ENCODE results near the gene GUCY2C.

The GUCY2C gene

GRCh38 chr12:14613718-14614117 lies 82.7 kb downstream of the GUCY2C start:
- peak overlapping the region; percentile 83 for H3K4me2 ChIP-seq (ENCODE audit: low read depth, low read length, poor library complexity, severe bottlenecking)
- H3F3A ChIP-seq (ENCODE audit: insufficient read depth): peaks cover 15% of the 10 kb centered on the region
- H3K36me3 ChIP-seq (ENCODE audit: low read length): no peaks in the 10 kb centered on the region
- peak overlapping the region; percentile 44 for H3K4me3 ChIP-seq (ENCODE audit: insufficient read depth, low read length, poor library complexity, severe bottlenecking)
- H3K9me2 ChIP-seq (replicated peaks; ENCODE audit: insufficient read depth, low read length): no peaks in the 10 kb centered on the region
- TF ChIP-seq EZH2phosphoT487 (conservative IDR thresholded peaks at IDR 0.05; ENCODE audit: low read length): no peak
- no peak for TF ChIP-seq CTCF (IDR thresholded peaks at IDR 0.05; ENCODE audit: insufficient read depth, low read length, poor library complexity, severe bottlenecking)
- H3K79me2 ChIP-seq (ENCODE audit: insufficient read depth, low read length): no peaks in the 10 kb centered on the region
- H3K9ac ChIP-seq (ENCODE audit: low read length): peak overlapping the region; percentile 50
- peak overlapping the region; percentile 59 for H2AFZ ChIP-seq (ENCODE audit: low read depth, low read length, severe bottlenecking)
- no peaks in the 10 kb centered on the region for H3K27me3 ChIP-seq (ENCODE audit: low read length)
- H4K20me1 ChIP-seq (ENCODE audit: low read depth, low read length): no peaks in the 10 kb centered on the region
- H3K27ac ChIP-seq (ENCODE audit: low read depth, low read length): peak overlapping the region; percentile 92
- no peaks in the 10 kb centered on the region for H3K9me3 ChIP-seq (ENCODE audit: insufficient read depth, low read length)

GRCh38 chr12:14612898-14613445 lies 83.4 kb downstream of the GUCY2C start:
- Histone ChIP-seq H3K27ac (ENCODE audit: low read depth, low read length) (peak overlapping the region; percentile 92), H3K9ac (ENCODE audit: low read length) (peak overlapping the region; percentile 36), H3K4me3 (ENCODE audit: insufficient read depth, low read length, poor library complexity, severe bottlenecking) (no peak overlapping the region), H3F3A (ENCODE audit: insufficient read depth) (peaks cover 15% of the 10 kb centered on the region), H3K79me2 (ENCODE audit: insufficient read depth, low read length) (no peaks in the 10 kb centered on the region), H3K9me3 (ENCODE audit: insufficient read depth, low read length) (no peaks in the 10 kb centered on the region), H3K27me3 (ENCODE audit: low read length) (no peaks in the 10 kb centered on the region), H4K20me1 (ENCODE audit: low read depth, low read length) (no peaks in the 10 kb centered on the region), H3K36me3 (ENCODE audit: low read length) (no peaks in the 10 kb centered on the region), H2AFZ (ENCODE audit: low read depth, low read length, severe bottlenecking) (peak overlapping the region; percentile 59), H3K9me2 (replicated peaks; ENCODE audit: insufficient read depth, low read length) (no peaks in the 10 kb centered on the region), H3K4me2 (ENCODE audit: low read depth, low read length, poor library complexity, severe bottlenecking) (peak overlapping the region; percentile 83)
- TF ChIP-seq CTCF (IDR thresholded peaks at IDR 0.05; ENCODE audit: insufficient read depth, low read length, poor library complexity, severe bottlenecking) (no peak), EZH2phosphoT487 (conservative IDR thresholded peaks at IDR 0.05; ENCODE audit: low read length) (no peak)

GRCh38 chr12:14612250-14612649 lies 84.1 kb downstream of the GUCY2C start:
- Histone ChIP-seq H3F3A (ENCODE audit: insufficient read depth) (peaks cover 15% of the 10 kb centered on the region), H3K27ac (ENCODE audit: low read depth, low read length) (no peak overlapping the region), H3K9ac (ENCODE audit: low read length) (no peak overlapping the region), H3K4me2 (ENCODE audit: low read depth, low read length, poor library complexity, severe bottlenecking) (no peak overlapping the region), H3K36me3 (ENCODE audit: low read length) (no peaks in the 10 kb centered on the region), H4K20me1 (ENCODE audit: low read depth, low read length) (no peaks in the 10 kb centered on the region), H3K9me3 (ENCODE audit: insufficient read depth, low read length) (no peaks in the 10 kb centered on the region), H3K27me3 (ENCODE audit: low read length) (no peaks in the 10 kb centered on the region), H3K79me2 (ENCODE audit: insufficient read depth, low read length) (no peaks in the 10 kb centered on the region), H3K9me2 (replicated peaks; ENCODE audit: insufficient read depth, low read length) (no peaks in the 10 kb centered on the region), H3K4me3 (ENCODE audit: insufficient read depth, low read length, poor library complexity, severe bottlenecking) (no peak overlapping the region), H2AFZ (ENCODE audit: low read depth, low read length, severe bottlenecking) (no peak overlapping the region)
- TF ChIP-seq CTCF (IDR thresholded peaks at IDR 0.05; ENCODE audit: insufficient read depth, low read length, poor library complexity, severe bottlenecking): no peak
- TF ChIP-seq EZH2phosphoT487 (conservative IDR thresholded peaks at IDR 0.05; ENCODE audit: low read length): no peak

Measured in SU-DHL-6 (cell line).